GM12874 (cell line): ENCODE data around the gene NAALADL2.

Experiments used
- TF ChIP-seq, protein P1 (sequence below): IDR thresholded peaks from 2 replicates; pipeline ENCODE4 v1.5.1; 2011; ENCODE audit warnings: low read depth, mild to moderate bottlenecking, control low read depth, low read length, moderate library complexity; ENCODE audit not compliant: insufficient read depth

The NAALADL2 gene

DNA sequence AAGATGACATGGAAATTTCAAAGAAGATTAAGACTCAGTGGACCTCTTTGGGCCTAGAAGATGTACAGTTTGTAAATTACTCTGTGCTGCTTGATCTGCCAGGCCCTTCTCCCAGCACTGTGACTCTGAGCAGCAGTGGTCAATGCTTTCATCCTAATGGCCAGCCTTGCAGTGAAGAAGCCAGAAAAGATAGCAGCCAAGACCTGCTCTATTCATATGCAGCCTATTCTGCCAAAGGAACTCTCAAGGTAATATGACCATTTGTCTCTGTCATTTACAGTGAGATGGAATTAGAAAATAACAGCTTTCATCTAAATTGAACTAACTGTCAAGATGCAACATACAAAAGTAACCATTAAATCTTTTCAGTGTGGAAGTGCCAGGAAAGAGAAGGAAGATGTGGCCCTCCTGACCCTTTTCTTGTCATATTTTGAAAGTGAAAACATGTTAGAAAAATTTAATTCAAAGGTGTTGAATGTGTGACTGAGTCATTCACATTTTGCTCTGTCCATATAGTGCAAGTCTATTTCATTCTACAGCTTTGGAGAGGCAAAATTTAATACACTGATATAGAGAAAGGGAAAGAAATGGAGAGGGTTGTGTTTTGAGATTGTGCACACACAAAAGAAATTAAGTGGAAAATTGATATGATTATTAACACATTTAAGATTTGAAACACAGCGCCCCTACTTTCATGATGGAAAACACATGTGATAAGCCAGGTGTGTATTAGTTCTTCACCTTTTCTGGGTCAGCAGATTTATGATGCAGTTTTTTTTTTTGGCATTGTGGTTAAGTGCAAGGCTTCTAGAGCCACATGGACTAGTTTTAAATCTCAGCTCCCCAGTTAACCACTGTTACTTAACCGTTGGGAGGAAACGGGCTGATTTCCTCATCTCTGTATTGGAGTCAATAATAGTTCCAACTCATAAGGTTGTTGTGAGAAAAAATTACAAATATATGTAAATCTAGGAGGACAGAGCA is 375.1 kb downstream of the NAALADL2 start:
- TF ChIP-seq, protein P1, sequence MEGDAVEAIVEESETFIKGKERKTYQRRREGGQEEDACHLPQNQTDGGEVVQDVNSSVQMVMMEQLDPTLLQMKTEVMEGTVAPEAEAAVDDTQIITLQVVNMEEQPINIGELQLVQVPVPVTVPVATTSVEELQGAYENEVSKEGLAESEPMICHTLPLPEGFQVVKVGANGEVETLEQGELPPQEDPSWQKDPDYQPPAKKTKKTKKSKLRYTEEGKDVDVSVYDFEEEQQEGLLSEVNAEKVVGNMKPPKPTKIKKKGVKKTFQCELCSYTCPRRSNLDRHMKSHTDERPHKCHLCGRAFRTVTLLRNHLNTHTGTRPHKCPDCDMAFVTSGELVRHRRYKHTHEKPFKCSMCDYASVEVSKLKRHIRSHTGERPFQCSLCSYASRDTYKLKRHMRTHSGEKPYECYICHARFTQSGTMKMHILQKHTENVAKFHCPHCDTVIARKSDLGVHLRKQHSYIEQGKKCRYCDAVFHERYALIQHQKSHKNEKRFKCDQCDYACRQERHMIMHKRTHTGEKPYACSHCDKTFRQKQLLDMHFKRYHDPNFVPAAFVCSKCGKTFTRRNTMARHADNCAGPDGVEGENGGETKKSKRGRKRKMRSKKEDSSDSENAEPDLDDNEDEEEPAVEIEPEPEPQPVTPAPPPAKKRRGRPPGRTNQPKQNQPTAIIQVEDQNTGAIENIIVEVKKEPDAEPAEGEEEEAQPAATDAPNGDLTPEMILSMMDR: no peak

DNA sequence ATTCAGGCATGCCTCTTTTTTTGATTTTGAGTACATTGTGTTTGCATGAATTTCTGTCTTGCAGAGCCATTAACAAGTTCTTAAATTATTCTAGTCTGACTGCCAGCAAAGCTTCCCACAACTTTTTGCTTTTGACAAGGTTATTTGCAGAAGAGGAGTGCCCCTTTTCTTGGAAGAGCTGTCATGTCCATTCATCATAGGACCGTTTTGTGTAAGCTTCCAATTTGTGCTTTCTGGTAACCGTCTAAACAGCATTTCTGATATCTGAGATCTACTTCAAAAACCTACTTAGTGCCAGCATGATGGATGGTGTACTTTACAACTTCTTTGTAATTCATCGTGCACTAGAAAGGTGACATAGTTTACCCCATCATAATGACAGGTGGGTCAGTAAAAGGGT is 379.7 kb downstream of the NAALADL2 start:
- TF ChIP-seq, protein P1: no peak

DNA sequence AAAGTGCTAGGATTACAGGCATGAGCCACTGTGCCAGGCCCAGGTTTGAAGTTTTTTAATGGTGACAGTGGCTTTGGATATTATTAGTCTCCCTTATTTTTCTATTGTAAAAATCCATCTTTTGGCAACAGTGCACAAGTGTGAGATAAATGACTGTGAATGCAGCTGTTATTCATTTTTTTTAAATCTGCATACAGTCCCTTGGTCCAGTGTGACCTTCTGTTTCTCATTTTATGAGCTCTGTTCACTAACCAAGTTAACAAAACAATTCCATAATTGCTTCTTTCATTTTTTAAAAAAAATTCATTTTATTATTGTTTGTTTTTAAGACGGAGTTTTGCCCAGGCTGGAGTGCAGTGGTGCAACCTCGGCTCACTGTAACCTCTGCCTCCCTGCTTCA is 381.8 kb downstream of the NAALADL2 start:
- TF ChIP-seq, protein P1: no peak

DNA sequence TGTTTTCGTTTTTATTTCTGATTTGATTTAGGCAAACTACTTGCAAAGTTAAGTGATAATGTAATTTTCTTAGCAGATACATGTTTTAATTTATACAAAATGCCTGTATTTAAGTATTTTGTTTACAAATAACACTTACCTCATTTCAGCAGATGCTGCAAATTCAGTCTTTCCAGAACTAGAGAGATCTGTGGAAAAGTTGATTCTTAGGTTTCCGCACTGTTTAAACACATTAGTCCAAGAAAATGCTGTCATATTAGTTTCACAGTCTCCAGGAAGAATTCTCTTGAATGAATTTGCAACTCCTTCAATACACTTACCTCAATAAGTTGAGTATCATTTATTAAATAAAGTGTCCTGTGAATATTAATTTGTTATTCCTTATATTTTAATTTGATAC is 383.1 kb downstream of the NAALADL2 start:
- TF ChIP-seq, protein P1: no peak

DNA sequence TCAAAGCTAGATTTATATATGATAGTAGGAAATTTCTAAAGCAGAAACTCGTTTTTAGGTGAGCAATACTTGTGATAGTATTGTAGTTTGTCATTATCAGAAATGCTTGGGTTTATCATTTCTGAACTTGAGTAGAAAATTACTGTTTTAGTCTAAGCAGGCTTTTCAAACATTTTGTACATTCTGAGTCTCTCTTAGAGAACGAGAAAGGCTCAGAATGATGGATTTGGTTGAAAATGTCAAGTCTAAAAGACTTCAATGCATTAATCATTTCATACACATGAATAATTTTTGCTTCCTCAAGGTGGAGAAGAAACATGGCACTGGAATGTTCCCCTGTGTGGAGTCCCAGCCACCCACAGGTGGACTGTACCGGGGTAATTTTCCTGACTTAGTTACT is 387.1 kb downstream of the NAALADL2 start:
- TF ChIP-seq, protein P1: no peak

DNA sequence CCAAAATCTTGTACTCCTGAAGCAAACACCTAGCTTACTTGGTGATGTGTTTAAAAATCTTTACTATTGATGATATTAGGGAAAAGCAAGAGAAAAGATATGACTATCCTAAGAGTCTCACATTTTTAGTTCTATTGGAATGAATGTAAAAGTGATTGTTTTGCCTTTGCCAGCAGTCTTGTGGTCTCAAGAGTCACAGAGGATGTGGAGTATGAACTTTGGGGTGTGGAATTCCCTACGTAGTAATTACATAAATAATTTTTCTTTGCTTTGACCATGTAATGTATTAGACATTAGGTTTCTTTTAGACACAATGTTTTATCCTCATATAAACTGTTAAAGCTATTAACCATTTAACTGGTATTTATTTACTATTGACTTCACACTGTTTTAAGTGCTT is 387.6 kb downstream of the NAALADL2 start:
- TF ChIP-seq, protein P1: no peak

DNA sequence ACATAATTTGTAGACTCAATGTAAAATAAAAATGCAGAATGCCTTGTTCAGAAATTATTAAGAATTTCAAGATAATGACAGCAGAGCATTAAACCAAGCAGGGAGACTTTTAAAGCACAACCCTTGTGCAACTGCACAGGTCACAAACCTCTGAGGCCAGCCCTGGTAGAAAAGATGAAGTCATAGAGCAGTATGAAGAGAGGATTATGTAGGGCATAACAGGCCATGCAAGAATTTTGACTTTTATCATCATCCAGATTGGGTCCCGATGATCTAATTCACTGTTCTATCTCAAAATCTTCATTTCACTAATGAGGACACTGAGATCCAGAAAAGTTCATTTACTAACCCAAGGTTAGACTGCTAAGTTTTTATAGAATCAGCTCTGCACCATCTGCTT is 388.5 kb downstream of the NAALADL2 start:
- TF ChIP-seq, protein P1: no peak
